PC-9 (cell line): ENCODE measurements around the gene ARHGDIB. TPM values are rescaled to one million over a fixed set of nuclear protein-coding genes. Genes with fewer than 3 reads are reported as not detected.

Experiments used
- BruUV-seq: library from RNA; stranded (reverse); fragments of 400-500 nt; replicated peaks from 2 replicates; lab custom pipeline; 2021; lab: Mats Ljungman, UMichigan
- CTCF ChIA-PET: fragments of 300-600 bp; sonication (Branson Sonifier 250); formaldehyde crosslinking; loops from one replicate; lab custom pipeline; 2022; ENCODE audit warnings: antibody characterized with exemption; lab: Charles Lee
- POLR2A ChIA-PET: fragments of 300-600 bp; sonication (Branson Sonifier 250); formaldehyde crosslinking; loops from one replicate; lab custom pipeline; 2022; ENCODE audit warnings: antibody characterized with exemption; ENCODE audit not compliant: unreplicated experiment; lab: Charles Lee
- DNase-seq, 2 experiments: peaks; one replicate each; pipeline versions ENCODE4 v3.0.0 to v3.0.0-alpha.2; 2015 to 2022; ENCODE audit warnings: mixed read lengths in 1 of 2
- H2AFZ ChIP-seq: fragments of 200-600 bp; sonication (generic); 2 replicates; pipeline ENCODE4 v1.8.1; 2017; ENCODE audit warnings: antibody characterized with exemption
- H3F3A ChIP-seq: fragments of 200-600 bp; sonication (generic); 2 replicates; pipeline ENCODE4 v1.8.1; 2017; ENCODE audit warnings: antibody characterized with exemption, mild to moderate bottlenecking, low read depth; ENCODE audit not compliant: insufficient read depth
- H3K27ac ChIP-seq: fragments of 200-600 bp; sonication (generic); 2 replicates; pipeline ENCODE4 v1.6.1; 2016; ENCODE audit warnings: mixed run types
- H3K27me3 ChIP-seq: fragments of 200-600 bp; sonication (generic); 2 replicates; pipeline ENCODE4 v1.6.1; 2016; ENCODE audit warnings: low read depth, mixed run types; ENCODE audit not compliant: insufficient read depth
- H3K36me3 ChIP-seq: fragments of 200-600 bp; sonication (generic); 2 replicates; pipeline ENCODE4 v1.6.1; 2016; ENCODE audit warnings: low read depth, mixed run types
- H3K4me1 ChIP-seq: fragments of 200-600 bp; sonication (generic); replicated peaks from 2 replicates; pipeline ENCODE4 v1.6.1; 2016; ENCODE audit warnings: mixed run types; ENCODE audit not compliant: insufficient read depth
- H3K4me2 ChIP-seq: fragments of 200-600 bp; sonication (generic); 2 replicates; pipeline ENCODE4 v1.6.1; 2017; ENCODE audit warnings: mixed run types
- H3K4me3 ChIP-seq: fragments of 200-600 bp; sonication (generic); 2 replicates; pipeline ENCODE4 v1.6.1; 2016; ENCODE audit warnings: mixed run types
- H3K79me2 ChIP-seq: fragments of 200-600 bp; sonication (generic); 2 replicates; pipeline ENCODE4 v1.6.1; 2017; ENCODE audit warnings: low read depth, mixed run types
- H3K9me2 ChIP-seq: fragments of 200-600 bp; sonication (generic); 2 replicates; pipeline ENCODE4 v1.8.1; 2017; ENCODE audit warnings: mild to moderate bottlenecking; ENCODE audit not compliant: insufficient read depth
- H3K9me3 ChIP-seq: fragments of 200-600 bp; sonication (generic); 2 replicates; pipeline ENCODE4 v1.8.1; 2016; ENCODE audit warnings: low read depth; ENCODE audit not compliant: insufficient read depth
- H4K20me1 ChIP-seq: fragments of 200-600 bp; sonication (generic); 2 replicates; pipeline ENCODE4 v1.8.1; 2017; ENCODE audit not compliant: insufficient read depth
- CTCF ChIP-seq: fragments of 200-600 bp; sonication (generic); conservative IDR thresholded peaks from 2 replicates; pipeline ENCODE4 v1.6.1; 2017; ENCODE audit warnings: mixed run types, antibody characterized with exemption, mild to moderate bottlenecking, moderate library complexity
- EZH2 ChIP-seq: fragments of 200-600 bp; sonication (generic); IDR thresholded peaks from 2 replicates; pipeline ENCODE4 v1.8.0; 2017; ENCODE audit warnings: antibody characterized with exemption, low read depth
- intact Hi-C: fragments of 100-400 bp; cut with micrococcal nuclease; formaldehyde crosslinking; loops from one replicate; pipeline ENCODE4 v1.10.0; 2022; ENCODE audit not compliant: unreplicated experiment
- total RNA-seq: library from RNA; stranded (reverse); gene quantifications from 2 replicates; pipeline ENCODE4 v1.2.3, GENCODE V29; 2021

Gene ARHGDIB
- total RNA-seq, 1 experiment from 2014 or later, result 470 TPM

DNA sequence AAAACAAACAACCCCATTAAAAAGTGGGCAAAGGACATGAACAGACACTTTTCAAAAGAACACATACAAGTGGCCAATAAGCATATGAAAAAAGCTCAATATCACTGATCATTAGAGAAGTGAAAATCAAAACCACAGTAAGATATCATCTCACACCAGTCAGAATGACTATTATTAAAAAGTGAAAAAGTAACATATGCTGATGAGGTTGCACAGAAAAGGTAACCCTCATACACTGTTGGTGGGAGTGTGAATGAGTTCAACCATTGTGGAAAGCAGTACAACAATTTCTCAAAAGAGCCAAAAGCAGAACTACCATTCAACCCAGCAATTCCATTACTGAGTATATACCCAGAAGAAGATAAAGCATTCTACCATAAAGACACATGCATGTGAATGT, 29.7 kb upstream of the ARHGDIB start:
- ChIA-PET CTCF (no interaction called here), POLR2A (interaction anchor here (0.6 kb wide), 1 partner anchor 155 kb away, joined by 5 read pairs; no protein-coding TSS in a partner anchor)
- peaks cover 4% of the 10 kb centered on the region; the same call in 1 of the 2 replicates for H3K9me2 ChIP-seq
- DNase-seq, result no peak
- no peaks in the 10 kb centered on the region; the same call in 1 of the 2 replicates for H3K9me3 ChIP-seq
- peaks cover 10% of the 10 kb centered on the region for H3K4me1 ChIP-seq
- peaks cover 3% of the 10 kb centered on the region; the same call in 1 of the 2 replicates for H3F3A ChIP-seq
- TF ChIP-seq EZH2, result no peak
- TF ChIP-seq CTCF, result no peak
- H3K4me2 ChIP-seq, result no peak overlapping the region
- H3K27ac ChIP-seq, result no peak overlapping the region
- H3K36me3 ChIP-seq, result no peaks in the 10 kb centered on the region
- no peaks in the 10 kb centered on the region for H3K79me2 ChIP-seq
- no TSS peak for BruUV-seq
- no peaks in the 10 kb centered on the region for H3K27me3 ChIP-seq
- H2AFZ ChIP-seq, result no peak overlapping the region
- H3K4me3 ChIP-seq, result no peak overlapping the region
- intact Hi-C loops, result loop anchor here (10.0 kb wide), 1 partner anchor 476 kb away; no protein-coding TSS in a partner anchor
- H4K20me1 ChIP-seq, result no peaks in the 10 kb centered on the region

GRCh38 chr12:14989790-14990189, 28.4 kb upstream of the ARHGDIB start:
- Histone ChIP-seq H3K27me3 (no peaks in the 10 kb centered on the region), H3K4me1 (peaks cover 2% of the 10 kb centered on the region; the same call in 1 of the 2 replicates), H3K9me3 (no peaks in the 10 kb centered on the region; the same call in 1 of the 2 replicates), H3K4me2 (no peak overlapping the region), H2AFZ (no peak overlapping the region), H3K4me3 (no peak overlapping the region), H3F3A (peaks cover 3% of the 10 kb centered on the region; the same call in 1 of the 2 replicates), H3K9me2 (peaks cover 4% of the 10 kb centered on the region; the same call in 1 of the 2 replicates), H4K20me1 (no peaks in the 10 kb centered on the region), H3K79me2 (no peaks in the 10 kb centered on the region), H3K36me3 (no peaks in the 10 kb centered on the region), H3K27ac (no peak overlapping the region)
- CTCF ChIA-PET, result no interaction called here
- TF ChIP-seq CTCF (no peak), EZH2 (no peak)
- DNase-seq, result no peak
- intact Hi-C loops, result loop anchor here (10.0 kb wide), 1 partner anchor 475 kb away; no protein-coding TSS in a partner anchor
- no TSS peak for BruUV-seq
- POLR2A ChIA-PET, result no interaction called here

DNA sequence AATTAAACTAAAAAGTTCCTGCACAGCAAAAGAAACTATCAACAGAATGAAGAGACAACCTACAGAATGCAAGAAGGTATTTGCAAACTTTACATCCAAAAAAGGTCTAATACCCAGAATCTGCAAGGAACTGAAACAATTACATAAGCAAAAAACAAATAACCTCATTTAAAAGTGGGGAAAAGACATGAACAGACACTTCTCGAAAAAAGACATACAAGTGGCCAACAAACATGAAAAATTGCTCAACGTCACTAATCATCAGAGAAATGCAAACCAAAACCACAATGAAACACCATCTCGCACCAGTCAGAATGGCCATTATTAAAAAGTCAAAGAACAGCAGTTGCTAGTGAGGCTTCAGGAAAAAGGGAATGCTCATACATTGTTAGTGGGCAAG, 26.6 kb upstream of the ARHGDIB start:
- Histone ChIP-seq H3K4me1 (no peaks in the 10 kb centered on the region), H3F3A (no peaks in the 10 kb centered on the region), H3K9me2 (peaks cover 4% of the 10 kb centered on the region; the same call in 1 of the 2 replicates), H4K20me1 (no peaks in the 10 kb centered on the region), H3K79me2 (no peaks in the 10 kb centered on the region), H3K4me3 (no peak overlapping the region), H3K27ac (no peak overlapping the region), H3K36me3 (no peaks in the 10 kb centered on the region), H3K4me2 (no peak overlapping the region), H3K9me3 (no peaks in the 10 kb centered on the region; the same call in 1 of the 2 replicates), H3K27me3 (no peaks in the 10 kb centered on the region), H2AFZ (no peak overlapping the region)
- POLR2A ChIA-PET, result no interaction called here
- intact Hi-C loops, result no loop called here
- BruUV-seq, result no TSS peak
- CTCF ChIA-PET, result no interaction called here
- DNase-seq, result no peak
- TF ChIP-seq CTCF (no peak), EZH2 (no peak)
